Activated T-helper 2 cell treated with anti-CD3 and anti-CD28 coated beads, Interferon-gamma antibody, Interleukin-2, Interleukin-4, amounts not matched to agents 10 μg/mL and 5 μg/mL and 100 μg/mL, durations not matched to agents 14 hours and 24 hours and 36 hours (primary cell): ENCODE data around the gene ZNF675. TPM values are rescaled to one million over a fixed set of nuclear protein-coding genes. Genes with fewer than 3 reads are reported as not detected.
"Not testable (repeated sequence)": the region's sequence is repeated elsewhere in the genome, so short reads cannot be mapped to it uniquely, and the experiment has no call there.

Source experiments
- DNase-seq: peaks from one replicate; pipeline ENCODE4 v3.0.0; 2021; ENCODE audit warnings: low spot score
- H3K27ac Mint-ChIP-seq: one replicate; pipeline ENCODE4 v1.8.0; 2021; ENCODE audit warnings: mixed read lengths
- H3K27me3 Mint-ChIP-seq: one replicate; pipeline ENCODE4 v1.8.0; 2021; ENCODE audit warnings: low read depth, mixed read lengths
- H3K36me3 Mint-ChIP-seq: one replicate; pipeline ENCODE4 v1.8.0; 2021; ENCODE audit warnings: low read depth, mixed read lengths
- H3K4me1 Mint-ChIP-seq: one replicate; pipeline ENCODE4 v1.8.0; 2021; ENCODE audit warnings: low read depth, mixed read lengths
- H3K4me3 Mint-ChIP-seq: one replicate; pipeline ENCODE4 v1.8.0; 2021; ENCODE audit warnings: low read depth, mild to moderate bottlenecking, moderate library complexity, mixed read lengths
- H3K9me3 Mint-ChIP-seq: one replicate; pipeline ENCODE4 v1.8.0; 2021; ENCODE audit warnings: mixed read lengths
- intact Hi-C: fragments of 100-400 bp; cut with micrococcal nuclease; formaldehyde crosslinking; loops from one replicate; pipeline ENCODE4 v1.15.1; 2023
- total RNA-seq: library from RNA; stranded (reverse); gene quantifications from 2 replicates; pipeline ENCODE4 v1.2.3, GENCODE V29; 2022

The ZNF675 gene
- 17.1 and 17.7 TPM in 2 replicates for total RNA-seq

DNA sequence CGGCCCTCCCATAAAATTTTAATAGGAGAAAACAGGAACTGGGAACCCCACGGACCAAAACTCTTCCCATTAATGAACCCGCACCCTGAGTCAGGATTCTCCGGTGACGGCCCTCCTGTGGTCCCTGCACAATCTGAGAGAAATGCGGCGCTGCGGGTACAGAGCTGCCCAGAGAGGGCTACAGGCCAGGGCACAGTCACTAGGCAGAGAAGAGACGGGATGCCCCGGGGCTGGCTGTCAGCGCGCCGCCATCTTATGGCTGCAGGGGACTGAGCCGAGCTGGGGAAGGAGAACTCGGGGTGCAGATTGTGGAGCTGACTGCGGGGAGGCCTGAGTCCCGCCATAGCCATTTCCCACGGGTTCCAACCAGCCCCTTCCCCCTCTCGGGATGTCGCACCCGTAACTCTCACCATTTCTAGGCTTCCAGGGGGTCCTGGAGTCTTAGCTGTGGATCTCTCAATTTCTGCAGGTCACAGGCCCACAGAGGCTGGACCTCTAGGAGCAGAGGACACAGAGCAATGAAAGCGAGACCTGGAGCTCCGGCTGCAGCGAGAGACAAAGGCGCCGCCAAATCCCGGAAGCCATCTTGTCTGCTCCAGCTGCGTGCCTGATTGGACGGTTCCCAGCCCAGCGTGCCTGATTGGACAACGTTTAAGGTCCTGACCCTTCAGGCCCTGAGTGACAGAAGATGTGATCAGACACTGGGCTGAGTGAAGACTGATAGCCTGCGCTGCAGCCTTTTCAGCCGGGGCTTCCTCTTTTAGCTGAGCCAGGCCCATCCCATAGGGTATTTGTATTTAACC, at the start of gene ZNF675:
Gene ZNF675, minus strand, starts transcription at position 592 of the 803 bp plus-strand sequence. Its CDS starts 179 bp downstream, at position 413.
- H3K27me3 Mint-ChIP-seq = no peaks in the 10 kb centered on the region
- peaks cover 4% of the 10 kb centered on the region for H3K4me1 Mint-ChIP-seq
- H3K27ac Mint-ChIP-seq = peak within 1 kb of the TSS; percentile 96
- H3K36me3 Mint-ChIP-seq = peaks cover 52% of the 10 kb centered on the region
- peak; percentile 84 for DNase-seq
- peak within 1 kb of the TSS; percentile 91 for H3K4me3 Mint-ChIP-seq
- peaks cover 28% of the 10 kb centered on the region for H3K9me3 Mint-ChIP-seq
- intact Hi-C loops = loop anchor here (1.0 to 2.0 kb wide), 3 partner anchors 76 to 437 kb away; partner anchors contain the start of genes ZNF724 and ZNF726

DNA sequence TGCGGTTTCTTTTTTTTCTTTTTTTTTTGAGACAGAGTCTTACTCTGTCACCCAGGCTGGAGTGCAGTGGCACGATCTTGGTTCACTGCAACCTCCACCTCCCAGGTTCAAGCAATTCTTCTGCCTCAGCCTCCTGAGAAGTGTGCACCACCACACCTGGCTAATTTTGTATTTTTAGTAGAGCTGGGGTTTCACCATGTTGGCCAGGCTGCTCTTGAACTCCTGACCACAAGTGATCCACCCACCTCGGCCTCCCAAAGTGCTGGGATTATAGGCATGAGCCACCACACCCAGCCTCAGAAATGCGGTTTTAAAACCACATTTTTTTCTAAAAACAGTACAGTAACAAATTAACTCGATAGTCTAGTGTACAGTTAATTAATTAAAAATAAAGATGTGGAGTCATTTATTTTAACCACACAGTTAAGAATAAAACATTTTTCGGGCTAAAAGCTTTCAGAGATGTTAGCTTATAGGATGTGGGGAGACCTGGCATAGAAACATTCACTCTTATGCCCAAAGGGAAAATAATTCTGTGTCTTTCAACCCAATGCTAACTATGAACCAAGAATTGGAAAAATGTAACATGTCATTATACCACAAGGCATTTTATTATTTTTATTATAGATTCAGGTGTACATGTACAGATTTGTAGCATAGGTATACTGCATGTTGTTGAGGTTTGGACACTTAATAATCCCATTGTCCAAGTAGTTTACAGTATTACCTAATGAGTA, 43.9 kb upstream of the ZNF675 start:
- intact Hi-C loops, H3K36me3 Mint-ChIP-seq, H3K4me1 Mint-ChIP-seq, H3K4me3 Mint-ChIP-seq, H3K27me3 Mint-ChIP-seq, H3K27ac Mint-ChIP-seq, DNase-seq: not testable (repeated sequence)
- peaks cover 32% of the 10 kb centered on the region for H3K9me3 Mint-ChIP-seq

DNA sequence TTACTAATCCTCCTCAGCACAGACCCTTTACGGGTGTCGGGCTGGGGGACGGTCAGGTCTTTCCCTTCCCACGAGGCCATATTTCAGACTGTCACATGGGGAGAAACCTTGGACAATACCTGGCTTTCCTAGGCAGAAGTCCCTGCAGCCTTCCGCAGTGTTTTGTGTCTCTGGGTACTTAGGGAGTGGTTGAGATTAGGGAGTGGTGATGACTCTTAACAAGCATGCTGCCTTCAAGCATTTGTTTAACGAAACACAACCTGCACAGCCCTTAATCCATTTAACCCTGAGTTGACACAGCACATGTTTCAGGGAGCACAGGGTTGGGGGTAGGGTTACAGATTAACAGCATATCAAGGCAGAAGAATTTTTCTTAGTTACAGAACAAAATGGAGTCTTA, 37.1 kb upstream of the ZNF675 start:
- H3K27me3 Mint-ChIP-seq, intact Hi-C loops, H3K36me3 Mint-ChIP-seq, H3K4me1 Mint-ChIP-seq, H3K4me3 Mint-ChIP-seq, H3K27ac Mint-ChIP-seq, DNase-seq: not testable (repeated sequence)
- peaks cover 33% of the 10 kb centered on the region for H3K9me3 Mint-ChIP-seq

DNA sequence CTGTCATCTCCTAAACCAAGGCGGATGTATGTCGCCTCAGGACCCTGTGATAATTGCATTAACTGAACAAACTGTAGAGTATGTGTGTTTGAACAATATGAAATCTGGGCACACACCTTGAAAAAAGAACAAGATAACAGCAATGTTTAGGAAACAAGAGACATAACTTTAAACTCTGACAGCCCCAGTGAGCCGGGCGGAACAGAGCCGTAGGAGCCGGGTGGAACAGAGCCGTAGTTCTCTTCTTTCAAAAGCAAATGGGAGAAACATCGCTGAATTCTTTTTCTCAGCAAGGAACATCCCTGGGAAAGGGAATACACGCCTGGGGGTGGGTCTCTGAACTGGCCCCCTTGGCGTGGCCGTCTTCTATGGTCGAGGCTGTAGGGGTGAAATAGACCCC, 31.8 kb upstream of the ZNF675 start:
- Mint-ChIP-seq H3K4me3 (no peak overlapping the region), H3K9me3 (peaks cover 46% of the 10 kb centered on the region), H3K27me3 (no peaks in the 10 kb centered on the region), H3K4me1 (no peaks in the 10 kb centered on the region), H3K36me3 (no peaks in the 10 kb centered on the region), H3K27ac (no peak overlapping the region)
- no peak for DNase-seq
- intact Hi-C loops = no loop called here

DNA sequence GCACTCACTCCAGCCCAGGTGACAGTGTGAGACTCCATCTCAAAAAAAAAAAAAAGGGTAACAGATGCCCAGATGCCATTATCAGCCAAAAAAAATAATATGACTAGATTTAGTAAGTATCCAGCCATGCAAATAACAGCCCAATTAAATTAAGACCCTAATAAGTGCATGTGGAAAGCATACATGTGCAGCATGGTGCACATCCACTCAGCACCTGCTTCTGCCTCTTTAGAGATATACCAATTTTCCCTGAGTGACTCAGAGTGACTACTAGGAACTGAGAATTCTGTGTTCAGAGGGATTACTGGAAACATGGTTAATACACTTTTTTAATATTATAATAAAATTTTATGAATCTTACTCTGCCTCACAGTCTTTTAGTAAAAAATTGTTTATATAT, 29.8 kb upstream of the ZNF675 start:
- Mint-ChIP-seq H3K27ac (no peak overlapping the region), H3K9me3 (peaks cover 41% of the 10 kb centered on the region), H3K36me3 (no peaks in the 10 kb centered on the region), H3K27me3 (no peaks in the 10 kb centered on the region), H3K4me1 (no peaks in the 10 kb centered on the region), H3K4me3 (no peak overlapping the region)
- intact Hi-C loops = no loop called here
- no peak for DNase-seq

DNA sequence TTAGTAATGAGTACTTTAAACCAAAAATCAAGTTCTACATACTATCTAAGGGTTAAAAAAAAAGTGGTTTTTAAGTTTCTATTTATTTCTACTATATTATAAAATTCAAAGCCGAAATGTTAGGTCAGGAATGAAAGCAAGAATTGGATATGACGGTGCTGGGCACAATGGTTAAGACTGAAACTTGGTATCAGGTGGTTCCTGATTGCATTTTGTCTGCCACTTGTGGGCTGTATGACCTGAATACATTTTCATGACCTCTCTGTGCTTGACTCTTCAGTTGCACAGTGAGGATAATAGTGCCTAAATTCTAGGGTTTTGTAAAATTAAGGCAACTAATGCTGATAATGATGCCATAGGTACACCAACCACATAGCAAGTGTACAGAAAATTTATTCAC, 22.3 kb upstream of the ZNF675 start:
- Mint-ChIP-seq H3K9me3 (peaks cover 20% of the 10 kb centered on the region), H3K27me3 (no peaks in the 10 kb centered on the region), H3K36me3 (no peaks in the 10 kb centered on the region), H3K4me3 (no peak overlapping the region), H3K27ac (no peak overlapping the region), H3K4me1 (no peaks in the 10 kb centered on the region)
- intact Hi-C loops = no loop called here
- no peak for DNase-seq

DNA sequence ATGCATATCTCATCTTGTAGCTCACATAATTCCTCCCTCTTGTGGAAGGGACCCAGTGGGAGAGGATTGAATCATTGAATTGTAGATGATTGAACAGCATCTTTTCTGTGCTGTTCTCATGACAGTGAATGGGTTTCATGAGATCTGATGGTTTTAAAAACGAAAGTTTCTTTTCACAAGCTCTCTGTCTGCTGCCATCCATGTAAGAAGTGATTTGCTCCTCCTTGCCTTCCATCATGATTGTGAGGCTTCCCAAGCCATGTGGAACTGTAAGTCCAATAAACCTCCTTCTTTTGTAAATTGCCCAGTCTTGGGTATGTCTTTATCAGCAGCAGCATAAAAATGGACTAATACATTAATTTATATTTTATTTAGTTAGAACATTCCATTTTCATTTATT, 19.6 kb upstream of the ZNF675 start:
- H3K36me3 Mint-ChIP-seq = no peaks in the 10 kb centered on the region
- H3K9me3 Mint-ChIP-seq = peaks cover 34% of the 10 kb centered on the region
- H3K27me3 Mint-ChIP-seq = no peaks in the 10 kb centered on the region
- no peak overlapping the region for H3K27ac Mint-ChIP-seq
- H3K4me1 Mint-ChIP-seq = no peaks in the 10 kb centered on the region
- DNase-seq = no peak
- intact Hi-C loops = no loop called here
- no peak overlapping the region for H3K4me3 Mint-ChIP-seq

DNA sequence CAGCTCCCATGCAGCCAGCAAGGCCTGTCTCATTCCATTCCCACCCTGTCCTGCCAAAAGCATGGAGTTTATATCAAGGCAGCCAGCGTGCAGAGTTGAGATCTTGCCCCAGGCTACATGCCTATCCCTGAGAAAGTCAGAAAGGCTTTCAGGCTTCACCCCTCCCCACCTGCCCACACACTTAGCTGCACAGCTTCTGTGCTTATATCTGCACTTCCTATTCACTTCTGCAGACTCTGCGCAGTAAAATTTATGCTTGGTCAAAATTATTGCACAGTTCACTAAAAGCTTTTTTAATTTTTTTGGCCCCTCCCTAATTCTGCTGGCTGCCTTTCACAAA, 12.5 kb upstream of the ZNF675 start:
- DNase-seq = no peak
- intact Hi-C loops = no loop called here
- Mint-ChIP-seq H3K27me3 (no peaks in the 10 kb centered on the region), H3K36me3 (no peaks in the 10 kb centered on the region), H3K4me1 (no peaks in the 10 kb centered on the region), H3K27ac (no peak overlapping the region), H3K4me3 (no peak overlapping the region), H3K9me3 (peaks cover 67% of the 10 kb centered on the region)

DNA sequence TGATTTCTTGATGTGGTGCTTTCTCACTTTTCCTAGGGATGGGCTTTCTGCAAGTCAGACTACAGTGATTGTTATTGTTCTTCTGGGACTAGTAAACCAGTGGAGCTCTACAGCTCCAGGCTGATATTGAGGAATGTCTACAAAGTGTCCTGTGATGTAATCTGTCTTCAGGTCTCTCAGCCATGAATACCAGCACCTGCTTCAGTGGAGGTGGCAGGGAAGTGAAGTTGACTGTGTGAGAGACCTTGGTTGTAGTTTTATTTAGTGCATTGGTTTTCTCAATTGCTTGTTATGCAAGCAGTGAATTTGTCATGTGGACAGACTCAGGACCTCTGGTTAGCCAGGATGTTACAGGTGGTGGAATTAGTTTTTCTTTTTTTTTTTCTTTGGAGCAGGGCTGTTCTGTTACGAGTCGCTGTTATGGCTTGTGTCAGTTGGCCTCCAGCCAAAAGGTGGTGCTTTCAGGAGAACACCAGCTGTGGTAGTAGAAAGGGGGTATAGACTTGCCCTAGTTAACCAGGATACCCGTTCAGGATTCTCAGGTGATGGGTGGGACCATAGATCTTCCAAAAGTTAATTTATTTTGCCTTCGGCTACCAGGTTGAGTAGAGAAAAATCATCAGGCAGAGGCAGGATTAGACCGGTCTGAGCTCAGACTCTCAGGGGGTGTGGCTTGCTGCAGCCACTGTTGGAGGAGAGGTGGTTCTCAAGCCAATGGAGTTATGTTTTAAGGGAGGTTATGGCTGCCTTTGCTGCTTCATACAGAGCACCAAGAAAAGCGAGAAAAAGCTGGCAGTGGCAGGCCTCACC, 11.9 kb upstream of the ZNF675 start:
- Mint-ChIP-seq H3K27me3 (no peaks in the 10 kb centered on the region), H3K36me3 (no peaks in the 10 kb centered on the region), H3K9me3 (peaks cover 65% of the 10 kb centered on the region), H3K4me3 (no peak overlapping the region), H3K4me1 (no peaks in the 10 kb centered on the region), H3K27ac (no peak overlapping the region)
- DNase-seq = no peak
- intact Hi-C loops = no loop called here

DNA sequence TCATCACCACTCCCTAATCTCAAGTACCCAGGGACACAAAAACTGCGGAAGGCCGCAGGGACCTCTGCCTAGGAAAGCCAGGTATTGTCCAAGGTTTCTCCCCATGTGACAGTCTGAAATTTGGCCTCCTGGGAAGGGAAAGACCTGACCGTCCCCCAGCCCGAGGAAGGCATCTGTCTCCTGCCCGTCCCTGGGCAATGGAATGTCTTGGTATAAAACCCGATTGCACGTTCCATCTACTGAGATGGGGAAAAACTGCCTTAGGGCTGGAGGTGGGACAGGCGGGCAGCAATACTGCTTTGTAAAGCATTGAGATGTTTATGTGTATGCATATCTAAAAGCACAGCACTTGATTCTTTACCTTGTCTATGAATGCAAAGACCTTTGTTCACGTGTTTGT, 5.9 kb upstream of the ZNF675 start:
- H3K27ac Mint-ChIP-seq, H3K36me3 Mint-ChIP-seq, H3K4me1 Mint-ChIP-seq, H3K4me3 Mint-ChIP-seq, intact Hi-C loops, DNase-seq, H3K27me3 Mint-ChIP-seq: not testable (repeated sequence)
- H3K9me3 Mint-ChIP-seq = peaks cover 42% of the 10 kb centered on the region

DNA sequence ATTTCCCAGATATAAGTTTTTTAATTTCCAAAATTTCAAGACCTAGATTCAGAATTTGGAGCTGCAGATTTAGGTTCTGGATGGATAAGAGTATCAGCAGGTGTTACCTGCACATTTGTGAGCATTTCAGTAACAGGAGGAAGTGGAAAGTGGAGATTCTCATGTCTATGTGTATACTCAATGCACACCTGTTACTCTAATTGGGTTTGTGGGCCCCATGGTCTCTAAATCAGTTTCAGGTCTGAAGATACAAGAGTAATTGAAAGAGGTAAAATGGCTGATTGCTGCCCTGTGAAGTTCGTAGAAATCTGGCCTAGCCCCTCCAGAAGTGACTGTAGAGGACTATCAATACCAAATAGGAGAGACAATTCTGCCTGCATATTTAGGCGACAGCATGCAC, 13.9 kb downstream of the ZNF675 start:
- no peak for DNase-seq
- Mint-ChIP-seq H3K36me3 (peaks cover 87% of the 10 kb centered on the region), H3K4me3 (no peak overlapping the region), H3K27ac (no peak overlapping the region), H3K9me3 (peaks cover 77% of the 10 kb centered on the region), H3K4me1 (no peaks in the 10 kb centered on the region), H3K27me3 (no peaks in the 10 kb centered on the region)
- intact Hi-C loops = no loop called here

DNA sequence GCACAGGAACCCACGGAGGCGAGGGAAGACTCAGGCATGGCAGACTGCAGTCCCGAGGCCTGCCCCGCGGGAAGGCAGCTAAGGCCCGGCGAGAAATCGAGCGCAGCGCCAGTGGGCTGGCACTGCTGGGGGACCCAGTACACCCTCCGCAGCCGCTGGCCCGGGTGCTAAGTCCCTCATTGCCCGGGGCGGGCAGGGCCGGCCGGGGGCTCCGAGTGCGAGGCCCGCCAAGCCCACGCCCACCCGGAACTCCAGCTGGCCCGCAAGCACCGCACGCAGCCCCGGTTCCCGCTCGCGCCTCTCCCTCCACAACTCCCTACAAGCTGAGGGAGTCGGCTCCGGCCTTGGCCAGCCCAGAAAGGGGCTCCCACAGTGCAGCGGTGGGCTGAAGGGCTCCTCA, 18.4 kb downstream of the ZNF675 start:
- intact Hi-C loops, H3K4me3 Mint-ChIP-seq, DNase-seq, H3K4me1 Mint-ChIP-seq, H3K27me3 Mint-ChIP-seq, H3K27ac Mint-ChIP-seq: not testable (repeated sequence)
- Mint-ChIP-seq H3K36me3 (peaks cover 87% of the 10 kb centered on the region), H3K9me3 (peaks cover 74% of the 10 kb centered on the region)
